GM18508 (cell line): ENCODE data around the gene PIGP.
"Not testable (repeated sequence)": the region's sequence is repeated elsewhere in the genome, so short reads cannot be mapped to it uniquely, and the experiment has no call there.

Source experiments
- ATAC-seq: cut with Tn5 transposase; IDR thresholded peaks from one replicate; pipeline ENCODE4 v1.9.1; 2021; ENCODE audit warnings: moderate number of reproducible peaks; ENCODE audit not compliant: insufficient read depth, unreplicated experiment

The PIGP gene

DNA sequence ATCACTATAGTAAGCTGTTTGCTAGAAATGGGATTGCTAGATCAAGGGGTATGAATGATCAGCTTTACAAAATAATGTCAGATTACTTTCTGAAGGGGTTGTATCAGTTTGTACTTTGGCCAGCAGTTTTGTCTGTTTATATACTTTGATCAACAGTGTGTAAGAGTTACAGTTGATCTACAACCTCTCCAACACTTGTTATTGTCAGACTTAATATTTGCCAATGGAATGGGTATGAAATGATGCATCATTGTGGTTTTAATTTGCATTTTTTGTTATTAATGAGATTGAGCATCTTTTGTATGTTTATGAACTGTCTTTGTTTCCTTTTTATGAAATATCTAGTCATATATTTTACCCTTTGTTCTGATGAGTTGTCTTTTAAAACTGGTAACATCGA lies 4.5 kb upstream of the PIGP start:
- ATAC-seq = no peak

DNA sequence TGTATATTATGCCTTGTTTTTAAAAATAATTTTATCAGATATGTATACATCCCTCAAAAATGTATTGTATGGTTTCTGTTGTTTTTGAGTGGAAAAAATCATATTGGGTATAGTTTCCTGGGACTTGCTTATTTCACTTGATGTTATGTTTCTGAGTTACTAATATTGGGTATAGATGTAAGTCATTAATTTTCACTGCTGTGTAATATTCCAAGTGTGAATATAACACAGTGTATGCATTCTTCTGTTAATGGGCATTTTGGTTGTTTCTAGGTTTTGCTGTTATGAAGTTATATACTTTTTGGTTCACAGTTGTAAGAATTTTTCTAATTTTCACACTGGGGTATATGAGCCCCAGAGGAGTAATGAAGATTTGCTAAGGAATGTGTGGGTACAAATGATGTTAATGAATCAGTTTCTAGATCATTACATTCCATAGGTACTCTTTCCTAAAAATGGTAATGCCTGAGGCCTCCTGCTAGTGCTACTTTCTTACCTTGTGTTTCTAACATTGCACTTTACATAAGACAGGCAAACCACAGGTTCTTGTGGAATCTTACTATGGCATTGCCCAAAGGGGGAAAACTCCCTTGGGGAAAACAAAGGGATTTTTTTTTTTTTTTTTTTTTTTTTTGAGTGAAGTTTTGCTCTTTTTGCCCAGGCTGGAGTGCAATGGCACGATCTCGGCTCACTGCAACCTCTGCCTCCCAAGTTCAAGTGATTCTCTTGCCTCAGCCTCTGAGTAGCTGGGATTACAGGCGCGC lies 3.4 kb upstream of the PIGP start:
- ATAC-seq = no peak

DNA sequence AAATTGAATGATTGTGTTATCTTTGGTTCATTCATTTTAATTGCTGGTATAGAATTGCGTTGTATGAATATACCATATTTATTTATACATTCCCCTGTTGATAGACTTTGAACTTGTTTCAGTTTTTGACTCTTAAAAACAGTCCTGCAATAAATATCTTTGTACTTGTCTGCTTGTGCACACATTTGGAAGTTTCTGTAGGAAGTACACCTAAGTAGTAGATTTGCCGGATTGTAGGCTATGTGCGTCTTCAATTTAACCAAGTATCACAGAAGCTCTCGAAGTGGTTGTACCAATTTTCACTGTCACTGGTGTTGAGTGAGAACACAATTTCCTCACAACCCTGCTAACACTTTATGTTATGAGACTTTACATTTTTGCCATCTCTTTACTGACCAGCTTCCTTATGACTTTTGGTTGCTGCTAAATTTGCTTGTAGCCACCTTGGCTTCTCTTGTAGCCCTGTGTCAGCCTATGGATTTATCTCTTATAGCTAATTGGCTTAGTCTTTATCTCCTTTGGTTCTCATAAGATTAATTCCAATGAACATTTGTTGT lies 2.4 kb upstream of the PIGP start:
- ATAC-seq = no peak

DNA sequence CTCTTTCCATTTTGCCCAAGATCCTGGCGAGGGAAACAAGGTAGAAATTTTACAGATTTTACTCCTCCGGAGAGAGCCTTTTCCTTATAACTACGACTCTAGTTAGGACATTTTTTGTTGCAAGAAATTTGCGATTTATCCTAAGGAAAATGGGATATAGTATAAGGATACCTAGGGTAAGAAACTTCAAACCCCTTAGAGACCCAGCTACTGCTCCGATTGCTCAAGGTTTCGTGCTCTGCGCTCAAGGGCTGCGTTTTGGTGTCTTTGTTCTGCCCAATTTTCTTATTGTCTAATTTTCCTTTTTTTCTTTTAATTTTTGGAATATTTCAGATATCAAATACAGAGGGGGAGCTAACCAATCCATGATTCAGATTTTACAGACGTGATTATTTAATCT lies 1.7 kb upstream of the PIGP start:
- ATAC-seq = no peak

DNA sequence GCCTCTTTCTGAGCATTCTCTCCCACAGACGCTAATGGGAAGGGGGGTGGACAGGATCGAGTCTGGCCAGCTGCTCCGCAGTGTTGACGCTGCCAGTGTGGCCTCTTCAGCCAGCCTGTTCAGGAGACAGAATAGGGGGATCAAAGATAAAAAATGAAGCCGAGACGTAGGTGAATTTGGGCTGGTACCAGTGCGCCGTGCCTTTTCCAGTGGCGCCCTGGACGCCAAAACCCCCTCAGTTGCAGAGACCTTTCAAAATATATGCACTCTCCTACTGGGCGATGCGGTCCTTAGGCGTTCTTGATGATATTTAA lies 1.3 kb upstream of the PIGP start:
- no peak for ATAC-seq

DNA sequence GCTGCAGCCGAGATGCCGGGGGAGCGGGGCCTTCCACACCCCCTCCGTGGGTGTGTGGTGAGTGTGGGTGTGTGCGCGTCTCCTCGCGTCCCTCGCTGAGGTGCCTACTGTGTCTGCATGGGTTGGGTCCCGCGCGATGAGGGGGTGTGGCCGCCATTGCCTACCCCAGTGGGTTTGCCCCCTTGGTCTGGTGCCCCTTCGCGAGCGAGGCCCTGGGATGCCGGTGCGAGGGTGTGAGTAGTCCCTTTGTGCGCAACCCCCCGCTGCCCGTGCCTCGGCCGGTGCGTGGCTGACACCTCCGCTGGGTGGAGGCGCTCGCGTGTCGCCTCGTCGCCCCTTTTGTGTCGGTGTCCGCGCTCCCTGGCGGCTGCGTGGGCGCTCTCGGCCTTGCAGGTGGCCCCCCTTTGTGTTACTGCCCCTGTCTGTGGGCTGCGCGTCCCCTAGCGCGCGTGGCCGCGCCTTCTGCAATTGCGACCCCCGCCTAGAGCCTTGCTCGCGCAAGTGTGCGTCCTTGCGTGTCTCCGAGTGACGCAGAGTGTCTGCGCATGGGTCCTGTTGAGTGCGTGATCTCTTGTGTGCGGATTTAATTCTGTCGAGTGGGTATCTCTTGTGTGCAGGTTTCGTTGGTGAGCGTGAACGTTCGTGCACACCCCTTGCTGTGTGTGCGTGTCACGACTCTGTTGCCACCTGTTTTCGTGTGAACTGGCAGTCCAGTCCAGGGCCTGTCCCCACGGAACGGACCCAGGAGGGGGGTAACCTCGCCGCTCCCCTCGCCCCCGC lies 736 bp upstream of the PIGP start:
- no peak for ATAC-seq

DNA sequence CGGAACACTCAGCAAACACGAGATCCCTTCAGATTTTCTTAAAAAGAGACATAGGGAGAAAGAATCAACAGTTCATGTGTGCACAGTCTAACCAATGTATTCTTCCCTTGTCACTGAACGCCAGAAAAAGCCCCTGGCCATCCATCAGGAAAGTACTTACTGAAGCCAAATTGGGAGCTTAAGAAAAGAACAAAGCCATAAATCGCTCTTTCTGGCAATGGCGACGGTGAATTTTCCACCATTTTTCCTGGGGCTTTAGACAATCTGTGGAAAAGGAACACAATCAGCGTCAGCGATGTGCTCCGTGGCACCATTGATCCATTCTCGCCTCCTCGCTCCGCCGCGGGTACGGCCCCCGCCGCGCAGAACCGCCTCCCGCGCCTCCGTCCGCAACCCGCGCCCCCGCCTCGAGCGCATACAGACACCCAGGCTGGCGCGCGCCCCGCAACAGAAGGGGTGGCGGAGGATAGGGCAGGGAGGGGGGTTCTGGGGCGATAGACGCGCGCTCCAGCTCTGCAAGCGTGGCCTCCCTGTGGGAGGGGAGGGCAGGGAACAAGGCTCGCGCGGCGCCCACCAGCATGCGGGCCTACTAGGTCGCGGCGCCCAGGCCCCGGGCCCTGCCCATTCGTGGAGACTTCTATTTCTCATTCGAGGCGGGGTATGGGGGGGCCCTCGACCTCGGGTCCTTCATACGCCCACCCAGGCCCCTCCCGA lies 440 bp downstream of the PIGP start:
- no peak for ATAC-seq

DNA sequence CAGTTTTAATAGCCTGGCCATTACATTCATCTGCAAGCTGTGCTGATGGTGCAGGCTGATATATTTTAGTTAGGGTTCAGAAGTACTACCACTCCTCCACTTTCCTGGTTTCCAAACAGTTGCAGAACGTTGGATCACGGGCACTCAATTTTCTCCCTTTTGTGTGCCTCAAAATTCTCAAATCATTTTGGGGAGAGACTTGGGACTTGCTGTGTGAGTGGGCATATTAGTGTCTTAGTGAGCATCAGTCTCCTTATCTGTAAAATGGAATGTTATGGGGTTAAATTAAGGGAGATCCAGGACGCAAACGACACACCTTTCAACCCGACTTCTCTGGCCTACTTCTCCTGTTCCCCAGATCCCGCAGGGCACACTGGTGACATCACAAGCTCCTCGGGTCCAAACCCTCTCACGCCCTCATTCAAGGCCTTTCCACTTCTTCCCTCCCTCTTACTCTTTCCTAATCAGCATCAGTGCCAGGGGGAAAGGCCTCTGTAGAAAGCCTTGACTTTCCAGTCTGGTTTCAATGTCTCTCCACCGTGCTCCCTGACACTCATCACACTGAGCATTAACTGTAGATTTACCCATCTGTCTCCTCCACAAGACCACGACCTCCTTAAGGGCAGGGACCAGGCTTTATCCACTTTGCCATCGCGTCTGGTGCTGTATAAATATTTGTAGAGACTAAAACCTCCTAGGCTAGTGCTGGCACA lies 1.2 kb downstream of the PIGP start:
- no peak for ATAC-seq

DNA sequence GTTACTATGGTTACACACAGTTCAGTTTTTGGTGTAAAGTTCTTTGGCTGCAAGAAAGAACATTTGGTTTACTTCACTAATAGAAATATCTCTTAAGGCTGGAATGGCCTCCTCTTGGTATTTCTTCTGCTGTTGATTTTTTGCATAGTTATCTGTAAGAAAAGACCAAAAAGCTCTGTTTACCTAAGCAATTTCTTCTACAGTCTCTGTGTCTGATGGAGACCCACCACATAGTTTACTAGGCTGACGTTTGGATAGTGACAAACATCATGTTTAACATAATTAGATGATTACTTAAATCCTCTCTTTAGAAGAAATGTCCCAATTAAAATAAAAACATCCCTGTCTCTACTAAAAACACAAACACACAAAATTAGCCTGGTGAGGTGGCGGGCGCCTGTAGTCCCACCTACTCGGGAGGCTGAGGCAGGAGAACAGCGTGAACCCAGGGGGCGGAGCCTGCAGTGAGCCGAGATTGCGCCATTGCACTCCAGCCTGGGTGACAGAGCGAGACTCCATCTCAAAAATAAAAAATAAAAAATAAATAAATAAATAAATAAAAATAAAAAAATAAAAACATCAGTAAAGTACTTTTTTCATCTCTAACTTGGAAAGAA lies 7.2 kb downstream of the PIGP start:
- ATAC-seq = no peak

DNA sequence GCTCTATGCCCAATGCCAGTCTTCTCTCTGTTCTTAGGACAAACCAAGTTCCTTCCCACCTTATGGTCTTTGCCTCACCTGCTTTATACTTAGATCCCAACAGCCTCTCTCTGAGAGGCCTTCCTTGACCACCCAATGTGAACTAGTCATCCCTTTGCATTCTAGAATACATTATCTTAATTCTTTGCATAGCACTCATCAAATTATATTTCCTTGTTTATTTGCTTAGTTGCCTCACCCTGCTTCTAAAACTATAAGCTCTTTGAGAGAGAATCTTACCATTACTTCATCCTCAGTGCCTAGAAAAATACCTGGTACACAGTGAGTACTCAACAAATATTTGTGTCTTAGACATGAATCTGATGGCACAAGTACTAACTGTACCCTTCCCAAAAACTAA lies 8.0 kb downstream of the PIGP start:
- ATAC-seq = no peak

DNA sequence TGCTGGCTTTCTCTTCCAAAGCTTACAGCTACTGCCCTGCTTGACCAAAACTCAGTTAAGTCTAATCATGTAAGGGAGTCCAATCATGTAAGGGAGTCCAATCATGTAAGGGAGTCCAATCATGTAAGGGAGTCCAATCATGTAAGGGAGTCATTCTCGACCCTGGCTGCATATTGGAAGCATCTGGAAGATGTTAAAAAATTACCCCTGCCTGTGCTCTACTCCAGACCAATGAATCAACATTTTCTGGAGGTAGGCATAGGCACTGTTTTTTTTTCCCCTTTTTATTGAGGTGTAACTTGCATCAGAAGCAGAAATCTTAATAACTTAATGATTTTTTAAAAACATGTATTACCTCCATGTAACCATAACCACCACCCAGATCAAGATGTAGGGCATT lies 9.4 kb downstream of the PIGP start:
- ATAC-seq = no peak

DNA sequence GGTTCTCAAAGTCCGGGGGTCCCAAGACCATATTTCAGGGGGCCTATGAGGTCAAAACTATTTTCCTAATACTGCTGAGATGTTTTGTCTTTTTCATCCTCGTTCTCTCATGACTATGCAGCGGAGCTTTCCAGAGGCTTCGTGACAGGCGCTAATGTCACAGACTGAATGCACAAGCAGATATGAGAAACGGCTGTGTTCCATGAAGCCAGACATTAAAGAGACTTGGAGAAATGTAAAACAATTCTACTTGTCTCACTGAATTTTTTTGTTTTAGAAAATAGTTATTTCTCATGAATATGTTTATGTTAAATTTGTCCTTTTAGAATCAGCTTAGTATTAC lies 10.3 kb downstream of the PIGP start:
- ATAC-seq = no peak

DNA sequence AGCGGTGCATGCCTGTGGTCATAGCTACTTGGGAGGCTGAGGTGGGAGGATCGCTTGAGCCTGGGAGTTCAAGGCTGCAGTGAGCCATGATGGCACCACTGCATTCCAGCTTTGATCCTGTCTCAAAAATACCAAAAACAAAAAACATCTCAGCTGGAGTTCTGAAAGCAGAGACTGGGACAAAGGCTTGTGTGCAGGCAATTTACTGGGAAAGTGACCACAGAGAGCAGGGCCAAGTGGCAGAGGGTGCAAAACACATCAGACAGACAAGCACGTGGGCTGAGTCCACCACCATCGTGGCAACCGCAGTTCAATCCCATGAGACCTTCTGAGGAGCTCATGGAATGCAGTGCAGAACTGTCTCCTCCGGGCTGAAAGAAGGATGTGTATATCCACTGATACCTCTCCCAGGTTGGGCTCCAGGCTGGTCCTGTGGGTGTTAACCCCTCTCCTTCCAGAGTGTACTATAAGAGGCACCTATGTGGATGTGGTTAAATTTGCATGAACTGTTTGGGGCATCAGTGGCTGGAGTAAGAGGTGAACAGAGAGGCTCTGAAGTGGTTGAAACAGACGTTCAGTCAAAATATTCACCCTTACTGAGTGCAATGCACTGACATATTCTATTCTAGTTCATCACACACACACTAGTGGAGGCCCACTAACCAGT lies 10.8 kb downstream of the PIGP start:
- ATAC-seq = no peak

DNA sequence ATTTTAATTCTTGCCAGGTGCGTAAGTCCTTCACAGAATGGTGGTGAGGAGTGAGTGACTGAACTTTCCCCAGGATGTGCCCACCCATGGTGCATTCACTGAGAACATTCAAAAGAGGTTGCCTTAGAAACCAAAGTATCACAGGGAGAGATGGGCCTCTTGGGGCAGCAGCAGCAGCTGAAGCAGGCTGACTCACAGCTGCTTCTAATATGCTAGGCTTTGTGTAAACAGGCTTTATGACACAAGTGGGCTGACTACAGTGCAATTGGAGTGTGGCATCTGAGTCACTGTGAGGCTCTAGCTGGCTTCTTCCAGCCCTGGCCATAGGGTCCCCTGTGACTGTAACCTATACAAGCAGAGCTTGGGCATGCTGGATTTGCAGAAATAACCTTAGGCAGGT lies 12.6 kb downstream of the PIGP start:
- ATAC-seq = no peak

DNA sequence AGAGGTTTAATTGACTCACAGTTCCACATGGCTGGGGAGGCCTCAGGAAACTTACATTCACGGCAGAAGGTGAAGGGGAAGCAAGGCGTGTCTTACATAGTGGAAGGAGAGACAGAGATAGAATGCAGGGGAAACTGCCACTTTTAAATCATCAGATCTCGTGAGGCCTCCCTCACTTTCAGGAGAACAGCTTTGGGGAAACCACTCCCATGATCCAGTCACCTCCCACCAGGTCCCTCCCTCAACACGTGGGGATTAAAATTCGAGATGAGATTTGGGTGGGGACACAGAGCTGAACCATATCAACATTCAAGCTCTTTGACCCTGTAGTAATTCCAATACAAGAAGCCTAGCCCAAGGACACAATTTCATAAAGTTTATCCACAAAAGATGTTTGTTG lies 13.7 kb downstream of the PIGP start:
- no peak for ATAC-seq

DNA sequence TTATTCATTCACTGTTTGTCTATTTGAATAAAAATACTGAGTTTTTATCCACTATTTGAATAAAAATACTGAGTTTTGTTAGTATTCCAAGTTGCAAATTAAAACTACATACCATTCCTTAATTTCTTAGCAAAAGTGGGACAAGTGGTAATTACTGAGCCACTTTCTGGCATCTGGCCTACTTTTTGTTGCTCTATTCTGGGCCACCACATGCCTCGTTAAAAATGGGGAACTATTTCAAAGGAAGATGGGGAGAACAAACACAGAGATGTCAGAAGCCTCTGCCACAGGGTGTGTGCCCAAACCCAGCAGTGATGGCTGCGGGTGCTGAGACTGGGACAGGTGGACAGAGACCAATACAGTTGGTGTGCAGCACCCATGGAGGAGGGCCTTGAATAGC lies 14.6 kb downstream of the PIGP start:
- no peak for ATAC-seq

DNA sequence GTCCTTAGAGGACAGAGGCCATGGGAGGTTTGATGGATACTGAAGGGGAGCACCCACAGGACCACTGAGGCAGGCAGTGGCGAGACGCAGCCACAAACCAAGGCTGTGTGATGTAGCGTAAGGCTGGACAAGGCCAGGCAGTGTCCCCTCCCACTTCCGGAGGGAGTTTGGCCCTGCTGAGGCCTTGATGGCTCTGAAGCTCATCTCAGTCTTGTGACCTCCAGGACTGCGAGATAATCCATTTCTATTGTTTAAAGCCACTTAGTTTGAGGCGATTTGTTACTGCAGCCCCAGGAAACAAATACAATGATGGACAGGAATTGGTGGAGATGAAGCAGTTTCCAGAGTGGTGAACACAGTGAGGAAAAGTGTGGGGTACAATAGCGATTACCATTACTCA lies 15.3 kb downstream of the PIGP start:
- ATAC-seq = no peak

DNA sequence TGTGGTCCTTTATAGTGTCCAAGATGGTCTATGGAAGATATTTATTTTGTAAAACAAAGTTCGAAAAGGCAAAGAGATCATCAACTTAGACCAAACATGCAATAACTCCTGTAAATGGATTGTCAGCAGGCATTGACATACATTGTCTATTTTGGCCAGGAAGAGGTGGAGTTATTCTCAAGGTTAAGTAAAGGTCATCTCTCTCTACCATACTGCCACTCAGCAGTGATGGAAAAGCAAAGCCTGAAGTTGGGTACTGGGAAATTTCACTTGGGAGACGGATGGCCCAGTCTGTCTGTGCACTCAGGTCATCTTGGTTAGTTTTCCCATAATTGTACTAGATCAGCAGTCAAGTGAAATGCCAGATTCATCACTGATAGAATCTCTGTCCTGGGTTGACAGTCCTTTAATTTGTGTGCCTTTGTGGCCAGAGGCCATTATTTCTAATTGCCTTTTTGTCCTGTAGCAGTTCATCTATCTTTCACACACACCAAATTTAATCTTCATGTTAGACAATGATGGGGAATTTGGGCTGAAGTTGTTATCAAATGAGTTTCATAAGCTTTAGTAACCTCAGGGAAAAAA lies 17.5 kb downstream of the PIGP start:
- no peak for ATAC-seq

DNA sequence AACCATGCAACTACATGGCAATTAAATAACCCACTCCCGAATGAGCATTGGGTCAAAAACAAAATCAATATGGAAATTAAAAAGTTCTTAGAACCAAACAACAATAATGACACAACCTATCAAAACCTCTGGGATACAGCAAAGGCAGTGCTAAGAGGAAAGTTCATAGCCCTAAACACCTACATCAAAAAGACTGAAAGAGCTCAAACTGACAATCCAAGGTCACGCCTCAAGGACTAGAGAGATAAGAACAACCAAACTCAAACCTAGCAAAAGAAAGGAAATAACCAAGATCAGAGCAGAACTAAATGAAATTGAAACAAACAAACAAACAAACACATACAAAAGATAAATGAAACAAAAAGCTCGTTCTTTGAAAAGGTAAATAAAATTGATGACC lies 23.1 kb downstream of the PIGP start:
- not testable (repeated sequence) for ATAC-seq
